HG03196 (cell line): ENCODE data around the gene DBH.

Experiments
- ATAC-seq: cut with Tn5 transposase; IDR thresholded peaks from one replicate; pipeline ENCODE4 v1.9.1; 2021; ENCODE audit not compliant: unreplicated experiment

Gene DBH

GRCh38 chr9:133693703-133694529 lies 57.8 kb downstream of the DBH start:
- ATAC-seq = no peak

- no peak for ATAC-seq
Observed at GRCh38 chr9:133694686-133695085, 58.5 kb downstream of the DBH start.

- ATAC-seq = no peak
Observed at GRCh38 chr9:133696071-133696472, 59.9 kb downstream of the DBH start.

- ATAC-seq = no peak
Observed at GRCh38 chr9:133699546-133699945, 63.4 kb downstream of the DBH start.

GRCh38 chr9:133700819-133701320 lies 64.7 kb downstream of the DBH start:
- ATAC-seq = no peak

GRCh38 chr9:133701321-133701980 lies 65.3 kb downstream of the DBH start:
- no peak for ATAC-seq

- no peak for ATAC-seq
Observed at GRCh38 chr9:133701981-133702797, 66.0 kb downstream of the DBH start.

- no peak for ATAC-seq
Observed at GRCh38 chr9:133702798-133703590, 66.8 kb downstream of the DBH start.

- ATAC-seq = no peak
Observed at GRCh38 chr9:133703591-133704399, 67.6 kb downstream of the DBH start.

- no peak for ATAC-seq
Observed at GRCh38 chr9:133704711-133705181, 68.6 kb downstream of the DBH start.

- ATAC-seq = no peak
Observed at GRCh38 chr9:133705576-133705975, 69.4 kb downstream of the DBH start.

GRCh38 chr9:133706307-133707050 lies 70.3 kb downstream of the DBH start:
- ATAC-seq = no peak

GRCh38 chr9:133707065-133707762 lies 71.1 kb downstream of the DBH start:
- ATAC-seq = no peak

GRCh38 chr9:133707763-133708245 lies 71.6 kb downstream of the DBH start:
- no peak for ATAC-seq

- no peak for ATAC-seq
Observed at GRCh38 chr9:133708246-133709014, 72.3 kb downstream of the DBH start.
